HL-60 (cell line): ENCODE results near the gene TEC.

Experiments used
- DNase-seq, 2 experiments: peaks; one replicate each; pipeline ENCODE4 v3.0.0-alpha.2; 2010 to 2020; ENCODE audit warnings: low read depth in 1 of 2, low spot score in 1 of 2
- H3K27ac ChIP-seq: fragments of 250-450 bp; sonication (Bioruptor Pico); replicated peaks from 2 replicates; pipeline ENCODE4 v1.5.1; 2020; ENCODE audit warnings: mild to moderate bottlenecking, moderate library complexity
- H3K27me3 ChIP-seq: fragments of 250-450 bp; sonication (Bioruptor Pico); 2 replicates; pipeline ENCODE4 v1.5.1; 2021; ENCODE audit warnings: mild to moderate bottlenecking, moderate library complexity; ENCODE audit not compliant: insufficient read depth, poor library complexity, severe bottlenecking
- H3K4me3 ChIP-seq: replicated peaks from 2 replicates; pipeline ENCODE4 v1.5.1; 2011; ENCODE audit warnings: mild to moderate bottlenecking, control low read depth, low read length; ENCODE audit not compliant: insufficient read depth
- CTCF ChIP-seq: IDR thresholded peaks from one replicate; pipeline ENCODE4 v1.5.1; 2011; ENCODE audit warnings: low read length, control low read depth, inconsistent platforms; ENCODE audit not compliant: insufficient read depth
- GABPA ChIP-seq: IDR thresholded peaks from 2 replicates; pipeline ENCODE4 v1.6.1; 2012; ENCODE audit warnings: low read depth
- POLR2AphosphoS5 ChIP-seq: IDR thresholded peaks from 2 replicates; pipeline ENCODE4 v1.6.1; 2012; ENCODE audit warnings: low read depth
- REST ChIP-seq: IDR thresholded peaks from 2 replicates; pipeline ENCODE4 v1.6.1; 2012; ENCODE audit warnings: low read depth; ENCODE audit not compliant: insufficient replicate concordance
- SPI1 ChIP-seq: IDR thresholded peaks from 2 replicates; pipeline ENCODE4 v1.6.1; 2012; ENCODE audit warnings: low read depth, mild to moderate bottlenecking, borderline replicate concordance

The TEC gene

GRCh38 chr4:48241731-48242130, 27.9 kb downstream of the TEC start:
- no peaks in the 10 kb centered on the region for H3K27me3 ChIP-seq
- no peak overlapping the region for H3K27ac ChIP-seq
- TF ChIP-seq CTCF (no peak), SPI1 (no peak), GABPA (no peak), POLR2AphosphoS5 (no peak), REST (no peak)
- no peak overlapping the region for H3K4me3 ChIP-seq
- no peak for DNase-seq

GRCh38 chr4:48237996-48238645, 31.5 kb downstream of the TEC start:
- H3K27me3 ChIP-seq, result no peaks in the 10 kb centered on the region
- TF ChIP-seq CTCF (no peak), POLR2AphosphoS5 (no peak), SPI1 (no peak), GABPA (no peak)
- H3K27ac ChIP-seq, result no peak overlapping the region
- no peak overlapping the region for H3K4me3 ChIP-seq
- DNase-seq, result peak in 1 of 2 experiments; percentile 34

- Histone ChIP-seq H3K27ac (no peak overlapping the region), H3K4me3 (no peak overlapping the region), H3K27me3 (no peaks in the 10 kb centered on the region)
- no peak for DNase-seq
- TF ChIP-seq POLR2AphosphoS5 (no peak), CTCF (no peak), REST (no peak), SPI1 (no peak), GABPA (no peak)
Measured at GRCh38 chr4:48235050-48235449, 34.6 kb downstream of the TEC start.

GRCh38 chr4:48234575-48234974, 35.1 kb downstream of the TEC start:
- Histone ChIP-seq H3K4me3 (no peak overlapping the region), H3K27ac (no peak overlapping the region), H3K27me3 (no peaks in the 10 kb centered on the region)
- no peak for DNase-seq
- no peak for TF ChIP-seq CTCF
- no peak for TF ChIP-seq SPI1
- no peak for TF ChIP-seq POLR2AphosphoS5
- TF ChIP-seq GABPA, result no peak
- TF ChIP-seq REST, result no peak
